H1 (cell line): Measurements from ENCODE around the gene DCUN1D3. TPM values are rescaled to one million over a fixed set of nuclear protein-coding genes. Genes with fewer than 3 reads are reported as not detected.

ENCODE experiments used
- ASH2L ChIP-seq: fragments of 200-600, 300-600 bp; sonication (generic); IDR thresholded peaks from one replicate; pipeline ENCODE4 v1.7.1; 2017; ENCODE audit warnings: low read length
- BRCA1 ChIP-seq: IDR thresholded peaks from 2 replicates; pipeline ENCODE4 v1.6.1; 2012; ENCODE audit warnings: low read depth, low read length, improper control_type of control experiment
- CHD1 ChIP-seq: IDR thresholded peaks from 2 replicates; pipeline ENCODE4 v1.6.1; 2012; ENCODE audit warnings: low read depth, low read length, improper control_type of control experiment
- CREB1 ChIP-seq: IDR thresholded peaks from 2 replicates; pipeline ENCODE4 v1.6.1; 2012; ENCODE audit warnings: inconsistent platforms
- EZH2 ChIP-seq: fragments of 200-600 bp; sonication (generic); IDR thresholded peaks from 2 replicates; pipeline ENCODE4 v1.7.1; 2012; ENCODE audit warnings: low read depth, mild to moderate bottlenecking, moderate library complexity, low read length, inconsistent platforms; ENCODE audit not compliant: severe bottlenecking
- HDAC2 ChIP-seq, 2 experiments: fragments of 300-600 bp in 1 of 2; sonication (generic) in 1 of 2; IDR thresholded peaks; 2 replicates each; pipeline ENCODE4 v1.6.1; 2011 to 2012; ENCODE audit warnings: low read depth in 2 of 2, low read length in 2 of 2, mild to moderate bottlenecking in 2 of 2, moderate library complexity in 2 of 2, borderline replicate concordance in 1 of 2, inconsistent platforms in 1 of 2
- JUN ChIP-seq: IDR thresholded peaks from 2 replicates; pipeline ENCODE4 v1.6.1; 2011; ENCODE audit warnings: low read depth, mild to moderate bottlenecking, improper control_type of control experiment, low read length
- SIN3A ChIP-seq, 2 experiments: IDR thresholded peaks in 1 of 2; conservative IDR thresholded peaks in 1 of 2; 2 replicates each; pipeline ENCODE4 v1.6.1; 2011 to 2012; ENCODE audit warnings: low read length in 2 of 2, improper control_type of control experiment in 1 of 2, low read depth in 1 of 2, mild to moderate bottlenecking in 1 of 2
- SIX5 ChIP-seq: IDR thresholded peaks from 2 replicates; pipeline ENCODE4 v1.6.1; 2011; ENCODE audit warnings: mild to moderate bottlenecking, low read depth, low read length
- TAF7 ChIP-seq: optimal IDR thresholded peaks from 2 replicates; pipeline ENCODE3; 2011; ENCODE audit warnings: low read depth, mild to moderate bottlenecking, inconsistent platforms, low read length, moderate library complexity, borderline replicate concordance
- polyA plus RNA-seq, 7 experiments: library from polyadenylated mRNA; depleted of rRNA in 3 of 7; stranded (reverse) in 5 of 7; unstranded in 2 of 7; fragments of >200 nt in 5 of 7; fragments of 200-250 nt in 2 of 7; gene quantifications; 1 replicate in 5 of 7; 2 replicates in 1 of 7; 4 replicates in 1 of 7; pipeline versions ENCODE4 v1.2.1 to v1.2.3, GENCODE V29; 2011 to 2013; ENCODE audit warnings: missing spikeins in 2 of 7, mixed read lengths in 2 of 7
- total RNA-seq: library from RNA; stranded (reverse); fragmentation: NEBNext Ultra II Directional; extraction: Animal tissue kit (Norgen Biotek cat#: 25700); gene quantifications from 2 replicates; pipeline ENCODE4 v1.2.1, GENCODE V29; 2021
- TF ChIP-seq, protein P1 (sequence below): fragments of 300-600 bp; sonication (generic); IDR thresholded peaks from 2 replicates; pipeline ENCODE4 v1.7.1; 2012; ENCODE audit warnings: low read length, moderate library complexity, mild to moderate bottlenecking, inconsistent platforms; ENCODE audit not compliant: insufficient replicate concordance

The DCUN1D3 gene
- total and polyA plus RNA-seq, 2 of the 8 experiments (the other 6 are each of a cell fraction or from before 2014, with no cell fraction given) = 3.5 to 18.2 TPM

- TF ChIP-seq, protein P1, sequence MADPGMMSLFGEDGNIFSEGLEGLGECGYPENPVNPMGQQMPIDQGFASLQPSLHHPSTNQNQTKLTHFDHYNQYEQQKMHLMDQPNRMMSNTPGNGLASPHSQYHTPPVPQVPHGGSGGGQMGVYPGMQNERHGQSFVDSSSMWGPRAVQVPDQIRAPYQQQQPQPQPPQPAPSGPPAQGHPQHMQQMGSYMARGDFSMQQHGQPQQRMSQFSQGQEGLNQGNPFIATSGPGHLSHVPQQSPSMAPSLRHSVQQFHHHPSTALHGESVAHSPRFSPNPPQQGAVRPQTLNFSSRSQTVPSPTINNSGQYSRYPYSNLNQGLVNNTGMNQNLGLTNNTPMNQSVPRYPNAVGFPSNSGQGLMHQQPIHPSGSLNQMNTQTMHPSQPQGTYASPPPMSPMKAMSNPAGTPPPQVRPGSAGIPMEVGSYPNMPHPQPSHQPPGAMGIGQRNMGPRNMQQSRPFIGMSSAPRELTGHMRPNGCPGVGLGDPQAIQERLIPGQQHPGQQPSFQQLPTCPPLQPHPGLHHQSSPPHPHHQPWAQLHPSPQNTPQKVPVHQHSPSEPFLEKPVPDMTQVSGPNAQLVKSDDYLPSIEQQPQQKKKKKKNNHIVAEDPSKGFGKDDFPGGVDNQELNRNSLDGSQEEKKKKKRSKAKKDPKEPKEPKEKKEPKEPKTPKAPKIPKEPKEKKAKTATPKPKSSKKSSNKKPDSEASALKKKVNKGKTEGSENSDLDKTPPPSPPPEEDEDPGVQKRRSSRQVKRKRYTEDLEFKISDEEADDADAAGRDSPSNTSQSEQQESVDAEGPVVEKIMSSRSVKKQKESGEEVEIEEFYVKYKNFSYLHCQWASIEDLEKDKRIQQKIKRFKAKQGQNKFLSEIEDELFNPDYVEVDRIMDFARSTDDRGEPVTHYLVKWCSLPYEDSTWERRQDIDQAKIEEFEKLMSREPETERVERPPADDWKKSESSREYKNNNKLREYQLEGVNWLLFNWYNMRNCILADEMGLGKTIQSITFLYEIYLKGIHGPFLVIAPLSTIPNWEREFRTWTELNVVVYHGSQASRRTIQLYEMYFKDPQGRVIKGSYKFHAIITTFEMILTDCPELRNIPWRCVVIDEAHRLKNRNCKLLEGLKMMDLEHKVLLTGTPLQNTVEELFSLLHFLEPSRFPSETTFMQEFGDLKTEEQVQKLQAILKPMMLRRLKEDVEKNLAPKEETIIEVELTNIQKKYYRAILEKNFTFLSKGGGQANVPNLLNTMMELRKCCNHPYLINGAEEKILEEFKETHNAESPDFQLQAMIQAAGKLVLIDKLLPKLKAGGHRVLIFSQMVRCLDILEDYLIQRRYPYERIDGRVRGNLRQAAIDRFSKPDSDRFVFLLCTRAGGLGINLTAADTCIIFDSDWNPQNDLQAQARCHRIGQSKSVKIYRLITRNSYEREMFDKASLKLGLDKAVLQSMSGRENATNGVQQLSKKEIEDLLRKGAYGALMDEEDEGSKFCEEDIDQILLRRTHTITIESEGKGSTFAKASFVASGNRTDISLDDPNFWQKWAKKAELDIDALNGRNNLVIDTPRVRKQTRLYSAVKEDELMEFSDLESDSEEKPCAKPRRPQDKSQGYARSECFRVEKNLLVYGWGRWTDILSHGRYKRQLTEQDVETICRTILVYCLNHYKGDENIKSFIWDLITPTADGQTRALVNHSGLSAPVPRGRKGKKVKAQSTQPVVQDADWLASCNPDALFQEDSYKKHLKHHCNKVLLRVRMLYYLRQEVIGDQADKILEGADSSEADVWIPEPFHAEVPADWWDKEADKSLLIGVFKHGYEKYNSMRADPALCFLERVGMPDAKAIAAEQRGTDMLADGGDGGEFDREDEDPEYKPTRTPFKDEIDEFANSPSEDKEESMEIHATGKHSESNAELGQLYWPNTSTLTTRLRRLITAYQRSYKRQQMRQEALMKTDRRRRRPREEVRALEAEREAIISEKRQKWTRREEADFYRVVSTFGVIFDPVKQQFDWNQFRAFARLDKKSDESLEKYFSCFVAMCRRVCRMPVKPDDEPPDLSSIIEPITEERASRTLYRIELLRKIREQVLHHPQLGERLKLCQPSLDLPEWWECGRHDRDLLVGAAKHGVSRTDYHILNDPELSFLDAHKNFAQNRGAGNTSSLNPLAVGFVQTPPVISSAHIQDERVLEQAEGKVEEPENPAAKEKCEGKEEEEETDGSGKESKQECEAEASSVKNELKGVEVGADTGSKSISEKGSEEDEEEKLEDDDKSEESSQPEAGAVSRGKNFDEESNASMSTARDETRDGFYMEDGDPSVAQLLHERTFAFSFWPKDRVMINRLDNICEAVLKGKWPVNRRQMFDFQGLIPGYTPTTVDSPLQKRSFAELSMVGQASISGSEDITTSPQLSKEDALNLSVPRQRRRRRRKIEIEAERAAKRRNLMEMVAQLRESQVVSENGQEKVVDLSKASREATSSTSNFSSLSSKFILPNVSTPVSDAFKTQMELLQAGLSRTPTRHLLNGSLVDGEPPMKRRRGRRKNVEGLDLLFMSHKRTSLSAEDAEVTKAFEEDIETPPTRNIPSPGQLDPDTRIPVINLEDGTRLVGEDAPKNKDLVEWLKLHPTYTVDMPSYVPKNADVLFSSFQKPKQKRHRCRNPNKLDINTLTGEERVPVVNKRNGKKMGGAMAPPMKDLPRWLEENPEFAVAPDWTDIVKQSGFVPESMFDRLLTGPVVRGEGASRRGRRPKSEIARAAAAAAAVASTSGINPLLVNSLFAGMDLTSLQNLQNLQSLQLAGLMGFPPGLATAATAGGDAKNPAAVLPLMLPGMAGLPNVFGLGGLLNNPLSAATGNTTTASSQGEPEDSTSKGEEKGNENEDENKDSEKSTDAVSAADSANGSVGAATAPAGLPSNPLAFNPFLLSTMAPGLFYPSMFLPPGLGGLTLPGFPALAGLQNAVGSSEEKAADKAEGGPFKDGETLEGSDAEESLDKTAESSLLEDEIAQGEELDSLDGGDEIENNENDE = no peak
- TF ChIP-seq ASH2L = no peak
- no peak for TF ChIP-seq CREB1
- TF ChIP-seq EZH2 = no peak
- no peak for TF ChIP-seq BRCA1
- TF ChIP-seq CHD1 = no peak
- TF ChIP-seq TAF7 = no peak
- no peak for TF ChIP-seq SIN3A (conservative IDR thresholded peaks at IDR 0.05 in 1 of 2, IDR thresholded peaks at IDR 0.05 in 1 of 2; ENCODE audit: low read depth in 1 of 2, low read length in 2 of 2)
- TF ChIP-seq SIX5 = no peak
- no peak for TF ChIP-seq HDAC2 (IDR thresholded peaks at IDR 0.05; ENCODE audit: borderline replicate concordance in 1 of 2, low read depth in 2 of 2, low read length in 2 of 2)
- TF ChIP-seq JUN = no peak
These were observed 18.7 kb downstream of the DCUN1D3 start (continued) for GRCh38 chr16:20881503-20881878.
